Choroid plexus epithelial cell (primary cell): ENCODE measurements around the gene SFXN5.

Experiments used
- DNase-seq: peaks from one replicate; pipeline ENCODE4 v3.0.0-alpha.2; 2010; ENCODE audit warnings: low read depth
- H3K4me3 ChIP-seq: 2 replicates; pipeline ENCODE4 v1.5.1; 2011; ENCODE audit warnings: low read depth, mild to moderate bottlenecking, control low read depth, low read length, moderate library complexity
- TF ChIP-seq, protein P1 (sequence below): conservative IDR thresholded peaks from 2 replicates; pipeline ENCODE4 v1.5.1; 2011; ENCODE audit warnings: low read depth, mild to moderate bottlenecking, control low read depth, inconsistent platforms, low read length, moderate library complexity

SFXN5 gene

DNA sequence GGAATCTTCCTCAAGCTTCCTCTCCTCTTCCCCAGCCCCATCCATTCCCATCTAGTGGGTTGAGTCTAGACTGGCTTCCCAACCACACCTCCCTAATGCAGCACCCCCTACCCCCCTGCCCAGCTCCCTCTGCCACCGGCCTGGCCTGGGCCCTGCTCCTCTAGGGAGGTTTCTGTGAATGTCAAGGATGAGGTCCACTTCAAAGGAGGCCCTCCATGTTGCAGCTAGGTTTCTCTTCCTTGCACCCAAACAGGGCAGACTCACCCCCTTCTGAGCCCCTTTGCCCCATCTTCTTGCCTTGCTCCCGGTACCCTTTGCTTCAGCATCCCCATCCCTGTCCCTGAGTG lies 135.9 kb downstream of the SFXN5 start:
- H3K4me3 ChIP-seq: no peak overlapping the region
- DNase-seq: no peak
- TF ChIP-seq, protein P1, sequence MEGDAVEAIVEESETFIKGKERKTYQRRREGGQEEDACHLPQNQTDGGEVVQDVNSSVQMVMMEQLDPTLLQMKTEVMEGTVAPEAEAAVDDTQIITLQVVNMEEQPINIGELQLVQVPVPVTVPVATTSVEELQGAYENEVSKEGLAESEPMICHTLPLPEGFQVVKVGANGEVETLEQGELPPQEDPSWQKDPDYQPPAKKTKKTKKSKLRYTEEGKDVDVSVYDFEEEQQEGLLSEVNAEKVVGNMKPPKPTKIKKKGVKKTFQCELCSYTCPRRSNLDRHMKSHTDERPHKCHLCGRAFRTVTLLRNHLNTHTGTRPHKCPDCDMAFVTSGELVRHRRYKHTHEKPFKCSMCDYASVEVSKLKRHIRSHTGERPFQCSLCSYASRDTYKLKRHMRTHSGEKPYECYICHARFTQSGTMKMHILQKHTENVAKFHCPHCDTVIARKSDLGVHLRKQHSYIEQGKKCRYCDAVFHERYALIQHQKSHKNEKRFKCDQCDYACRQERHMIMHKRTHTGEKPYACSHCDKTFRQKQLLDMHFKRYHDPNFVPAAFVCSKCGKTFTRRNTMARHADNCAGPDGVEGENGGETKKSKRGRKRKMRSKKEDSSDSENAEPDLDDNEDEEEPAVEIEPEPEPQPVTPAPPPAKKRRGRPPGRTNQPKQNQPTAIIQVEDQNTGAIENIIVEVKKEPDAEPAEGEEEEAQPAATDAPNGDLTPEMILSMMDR: no peak

DNA sequence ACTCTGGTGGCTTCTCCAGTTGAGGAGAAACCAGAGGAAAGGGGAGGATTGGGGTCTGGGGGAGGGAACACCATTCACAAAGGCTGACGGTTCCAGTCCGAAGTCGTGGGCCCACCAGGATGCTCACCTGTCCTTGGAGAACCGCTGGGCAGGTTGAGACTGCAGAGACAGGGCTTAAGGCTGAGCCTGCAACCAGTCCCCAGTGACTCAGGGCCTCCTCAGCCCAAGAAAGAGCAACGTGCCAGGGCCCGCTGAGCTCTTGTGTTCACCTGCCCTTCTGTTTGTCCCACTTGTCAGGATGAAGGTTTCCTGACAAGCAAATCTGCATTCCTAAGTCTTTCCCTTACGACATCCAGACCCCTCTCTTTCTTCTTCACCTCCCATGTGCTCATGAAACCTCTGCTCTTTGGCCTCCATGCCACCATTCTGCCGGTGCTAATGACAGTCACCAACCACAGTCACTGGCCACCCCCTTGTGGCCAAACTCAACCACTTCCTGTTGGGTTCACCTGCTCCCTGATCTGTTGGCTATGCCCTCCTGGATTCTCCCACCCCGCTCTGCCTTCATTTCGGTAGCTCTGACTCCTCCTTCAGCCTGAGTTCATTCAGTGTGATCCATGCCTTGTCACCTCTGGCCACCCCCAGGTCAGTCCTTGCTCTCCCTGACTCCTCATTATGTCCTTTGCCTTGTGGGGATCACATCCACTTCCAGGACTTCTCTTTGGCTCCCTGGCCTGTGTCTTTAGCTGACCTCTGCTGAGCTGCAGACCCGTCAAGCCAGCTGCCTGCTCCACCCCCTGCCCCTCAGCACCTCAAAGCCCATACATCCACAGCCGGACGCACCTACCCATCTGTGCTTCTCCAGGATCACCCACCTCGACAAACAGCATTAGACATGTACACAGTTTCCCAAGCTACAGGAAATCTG lies 136.6 kb downstream of the SFXN5 start:
- no peak overlapping the region for H3K4me3 ChIP-seq
- TF ChIP-seq, protein P1: peak; percentile 17
- DNase-seq: no peak

DNA sequence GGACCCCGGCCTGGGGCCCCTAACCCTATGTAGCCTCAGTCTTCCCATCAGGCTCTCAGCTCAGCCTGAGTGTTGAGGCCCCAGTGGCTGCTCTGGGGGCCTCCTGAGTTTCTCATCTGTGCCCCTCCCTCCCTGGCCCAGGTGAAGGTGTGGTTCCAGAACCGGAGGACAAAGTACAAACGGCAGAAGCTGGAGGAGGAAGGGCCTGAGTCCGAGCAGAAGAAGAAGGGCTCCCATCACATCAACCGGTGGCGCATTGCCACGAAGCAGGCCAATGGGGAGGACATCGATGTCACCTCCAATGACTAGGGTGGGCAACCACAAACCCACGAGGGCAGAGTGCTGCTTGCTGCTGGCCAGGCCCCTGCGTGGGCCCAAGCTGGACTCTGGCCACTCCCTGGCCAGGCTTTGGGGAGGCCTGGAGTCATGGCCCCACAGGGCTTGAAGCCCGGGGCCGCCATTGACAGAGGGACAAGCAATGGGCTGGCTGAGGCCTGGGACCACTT lies 137.8 kb downstream of the SFXN5 start:
- DNase-seq: no peak

DNA sequence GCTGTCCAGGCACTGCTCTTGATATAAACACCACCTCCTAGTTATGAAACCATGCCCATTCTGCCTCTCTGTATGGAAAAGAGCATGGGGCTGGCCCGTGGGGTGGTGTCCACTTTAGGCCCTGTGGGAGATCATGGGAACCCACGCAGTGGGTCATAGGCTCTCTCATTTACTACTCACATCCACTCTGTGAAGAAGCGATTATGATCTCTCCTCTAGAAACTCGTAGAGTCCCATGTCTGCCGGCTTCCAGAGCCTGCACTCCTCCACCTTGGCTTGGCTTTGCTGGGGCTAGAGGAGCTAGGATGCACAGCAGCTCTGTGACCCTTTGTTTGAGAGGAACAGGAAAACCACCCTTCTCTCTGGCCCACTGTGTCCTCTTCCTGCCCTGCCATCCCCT lies 138.3 kb downstream of the SFXN5 start:
- DNase-seq: no peak
- TF ChIP-seq, protein P1: no peak
- no peak overlapping the region for H3K4me3 ChIP-seq

More for the DNA sequence above, 137.8 kb downstream of the SFXN5 start:
- TF ChIP-seq, protein P1: no peak
- H3K4me3 ChIP-seq: no peak overlapping the region

DNA sequence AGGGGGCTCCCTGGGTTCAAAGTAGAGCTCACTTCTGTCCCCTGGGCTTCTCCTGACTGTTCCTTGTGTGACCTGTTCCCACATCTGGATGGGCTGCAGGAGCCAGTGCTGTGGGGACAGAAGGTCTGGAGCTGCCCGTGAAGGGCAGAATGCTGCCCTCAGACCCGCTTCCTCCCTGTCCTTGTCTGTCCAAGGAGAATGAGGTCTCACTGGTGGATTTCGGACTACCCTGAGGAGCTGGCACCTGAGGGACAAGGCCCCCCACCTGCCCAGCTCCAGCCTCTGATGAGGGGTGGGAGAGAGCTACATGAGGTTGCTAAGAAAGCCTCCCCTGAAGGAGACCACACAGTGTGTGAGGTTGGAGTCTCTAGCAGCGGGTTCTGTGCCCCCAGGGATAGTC lies 138.7 kb downstream of the SFXN5 start:
- TF ChIP-seq, protein P1: no peak
- no peak overlapping the region for H3K4me3 ChIP-seq
- no peak for DNase-seq

DNA sequence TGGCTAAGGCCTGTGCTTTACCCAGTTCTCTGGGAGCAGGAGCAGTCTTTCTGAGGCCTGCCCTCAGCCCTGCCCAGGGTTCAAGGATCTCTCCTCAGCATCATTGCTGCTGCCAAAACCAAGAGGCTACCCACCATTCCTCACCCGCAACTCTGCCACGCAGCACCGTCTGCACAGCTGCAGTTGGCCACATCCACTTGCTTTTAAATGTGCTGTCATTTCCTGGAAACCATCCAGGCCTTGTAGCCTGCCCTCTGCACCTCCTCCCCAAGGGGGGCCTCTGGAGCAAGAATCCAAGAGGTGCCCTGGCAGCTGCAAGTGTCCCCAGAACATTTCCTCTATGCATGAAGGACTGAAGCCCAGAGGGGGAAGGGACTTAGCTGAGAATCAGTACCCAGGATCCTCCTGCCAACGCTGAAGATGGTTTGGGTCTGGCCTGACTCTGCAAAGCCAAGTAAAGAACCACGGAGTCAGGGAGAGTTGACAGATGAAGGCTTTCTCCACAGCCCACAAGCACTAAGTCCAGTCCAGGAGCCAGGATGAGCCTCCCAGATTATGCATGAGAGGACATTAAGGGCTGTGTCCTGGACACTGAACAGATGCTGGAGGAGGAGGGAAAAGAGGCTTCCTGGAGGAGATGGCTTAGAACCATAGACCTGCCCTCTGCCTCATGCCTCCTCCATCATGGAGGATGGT lies 139.3 kb downstream of the SFXN5 start:
- no peak overlapping the region for H3K4me3 ChIP-seq
- peak; percentile 41 for DNase-seq
- TF ChIP-seq, protein P1: no peak
